Measurements from ENCODE around the gene CHRNA4. TPM values are rescaled to one million over a fixed set of nuclear protein-coding genes. Genes with fewer than 3 reads are reported as not detected.

The CHRNA4 gene
- total and polyA plus RNA-seq, 2 donors = under 0.01 to 0.14 TPM

DNA sequence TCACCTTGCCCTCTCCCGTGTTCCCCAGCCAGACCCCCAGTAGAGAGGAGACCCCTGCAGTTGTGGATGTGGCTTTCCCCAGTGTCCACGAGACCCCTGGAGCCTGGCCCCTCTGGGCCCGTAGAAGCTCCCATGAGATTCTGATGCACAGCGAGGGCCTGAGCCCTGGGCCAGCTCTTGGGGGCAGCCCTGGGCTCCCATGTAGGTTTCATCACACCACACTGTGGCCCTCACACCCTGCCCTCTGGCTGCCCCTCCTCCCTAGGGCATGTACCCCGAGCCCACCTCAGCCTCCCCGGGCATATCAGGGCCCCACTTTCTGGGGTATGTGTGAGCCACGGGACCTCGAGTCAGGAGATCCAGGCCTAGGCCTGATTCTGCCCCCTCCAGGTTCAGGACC, 7.0 kb upstream of the CHRNA4 start:
- Histone ChIP-seq H3K9me3 (ENCODE audit: control insufficient read depth in 2 of 2, insufficient read depth in 1 of 2, low read length in 1 of 2) (no peaks in the 10 kb centered on the region), H3K36me3 (ENCODE audit: control insufficient read depth in 2 of 2, insufficient read depth in 2 of 2, low read length in 1 of 2) (no peaks in the 10 kb centered on the region), H3K4me1 (ENCODE audit: control insufficient read depth in 2 of 2, insufficient read depth in 2 of 2, low read length in 2 of 2) (no peaks in the 10 kb centered on the region), H3K4me3 (ENCODE audit: low read length in 2 of 2) (no peak overlapping the region), H3K27ac (ENCODE audit: low read depth in 1 of 2, low read length in 1 of 2) (no peak overlapping the region), H3K27me3 (ENCODE audit: control insufficient read depth in 2 of 2, insufficient read depth in 1 of 2, low read length in 1 of 2) (peaks cover 0 to 28% of the 10 kb centered on the region in 2 donors)
- WGBS = 91% methylated on average over 8 of the region's 8 CpGs
- DNase-seq (ENCODE audit: low read depth in 6 of 9, low spot score in 9 of 9) = no peak

GRCh38 chr20:63367446-63368055, 6.4 kb upstream of the CHRNA4 start:
- DNase-seq (ENCODE audit: low read depth in 6 of 9, low spot score in 9 of 9) = no peak
- no peaks in the 10 kb centered on the region for H3K4me1 ChIP-seq (ENCODE audit: control insufficient read depth in 2 of 2, insufficient read depth in 2 of 2, low read length in 2 of 2)
- H3K36me3 ChIP-seq (ENCODE audit: control insufficient read depth in 2 of 2, insufficient read depth in 2 of 2, low read length in 1 of 2) = no peaks in the 10 kb centered on the region
- no peaks in the 10 kb centered on the region for H3K9me3 ChIP-seq (ENCODE audit: control insufficient read depth in 2 of 2, insufficient read depth in 1 of 2, low read length in 1 of 2)
- no peak overlapping the region for H3K27ac ChIP-seq (ENCODE audit: low read depth in 1 of 2, low read length in 1 of 2)
- peaks cover 0 to 34% of the 10 kb centered on the region in 2 donors for H3K27me3 ChIP-seq (ENCODE audit: control insufficient read depth in 2 of 2, insufficient read depth in 1 of 2, low read length in 1 of 2)
- H3K4me3 ChIP-seq (ENCODE audit: low read length in 2 of 2) = no peak overlapping the region
- WGBS = 78% methylated on average over 24 of the region's 24 CpGs

- no peak overlapping the region for H3K27ac ChIP-seq (ENCODE audit: low read depth in 1 of 2, low read length in 1 of 2)
- H3K27me3 ChIP-seq (ENCODE audit: control insufficient read depth in 2 of 2, insufficient read depth in 1 of 2, low read length in 1 of 2) = peaks cover 0 to 43% of the 10 kb centered on the region in 2 donors
- 84% methylated on average over 30 of the region's 30 CpGs for WGBS
- H3K4me1 ChIP-seq (ENCODE audit: control insufficient read depth in 2 of 2, insufficient read depth in 2 of 2, low read length in 2 of 2) = no peaks in the 10 kb centered on the region
- H3K9me3 ChIP-seq (ENCODE audit: control insufficient read depth in 2 of 2, insufficient read depth in 1 of 2, low read length in 1 of 2) = no peaks in the 10 kb centered on the region
- no peak overlapping the region for H3K4me3 ChIP-seq (ENCODE audit: low read length in 2 of 2)
- H3K36me3 ChIP-seq (ENCODE audit: control insufficient read depth in 2 of 2, insufficient read depth in 2 of 2, low read length in 1 of 2) = no peaks in the 10 kb centered on the region
- DNase-seq (ENCODE audit: low read depth in 6 of 9, low spot score in 9 of 9) = no peak
Measured at GRCh38 chr20:63366390-63367365, 5.5 kb upstream of the CHRNA4 start.

- no peak overlapping the region for H3K27ac ChIP-seq (ENCODE audit: low read depth in 1 of 2, low read length in 1 of 2)
- 92% methylated on average over 22 of the region's 22 CpGs for WGBS
- H3K27me3 ChIP-seq (ENCODE audit: control insufficient read depth in 2 of 2, insufficient read depth in 1 of 2, low read length in 1 of 2) = peaks cover 2 to 45% of the 10 kb centered on the region in 2 donors
- no peak overlapping the region for H3K4me3 ChIP-seq (ENCODE audit: low read length in 2 of 2)
- H3K36me3 ChIP-seq (ENCODE audit: control insufficient read depth in 2 of 2, insufficient read depth in 2 of 2, low read length in 1 of 2) = no peaks in the 10 kb centered on the region
- DNase-seq (ENCODE audit: low read depth in 6 of 9, low spot score in 9 of 9) = no peak
- no peaks in the 10 kb centered on the region for H3K9me3 ChIP-seq (ENCODE audit: control insufficient read depth in 2 of 2, insufficient read depth in 1 of 2, low read length in 1 of 2)
- no peaks in the 10 kb centered on the region for H3K4me1 ChIP-seq (ENCODE audit: control insufficient read depth in 2 of 2, insufficient read depth in 2 of 2, low read length in 2 of 2)
Measured at GRCh38 chr20:63365601-63366389, 4.6 kb upstream of the CHRNA4 start.

DNA sequence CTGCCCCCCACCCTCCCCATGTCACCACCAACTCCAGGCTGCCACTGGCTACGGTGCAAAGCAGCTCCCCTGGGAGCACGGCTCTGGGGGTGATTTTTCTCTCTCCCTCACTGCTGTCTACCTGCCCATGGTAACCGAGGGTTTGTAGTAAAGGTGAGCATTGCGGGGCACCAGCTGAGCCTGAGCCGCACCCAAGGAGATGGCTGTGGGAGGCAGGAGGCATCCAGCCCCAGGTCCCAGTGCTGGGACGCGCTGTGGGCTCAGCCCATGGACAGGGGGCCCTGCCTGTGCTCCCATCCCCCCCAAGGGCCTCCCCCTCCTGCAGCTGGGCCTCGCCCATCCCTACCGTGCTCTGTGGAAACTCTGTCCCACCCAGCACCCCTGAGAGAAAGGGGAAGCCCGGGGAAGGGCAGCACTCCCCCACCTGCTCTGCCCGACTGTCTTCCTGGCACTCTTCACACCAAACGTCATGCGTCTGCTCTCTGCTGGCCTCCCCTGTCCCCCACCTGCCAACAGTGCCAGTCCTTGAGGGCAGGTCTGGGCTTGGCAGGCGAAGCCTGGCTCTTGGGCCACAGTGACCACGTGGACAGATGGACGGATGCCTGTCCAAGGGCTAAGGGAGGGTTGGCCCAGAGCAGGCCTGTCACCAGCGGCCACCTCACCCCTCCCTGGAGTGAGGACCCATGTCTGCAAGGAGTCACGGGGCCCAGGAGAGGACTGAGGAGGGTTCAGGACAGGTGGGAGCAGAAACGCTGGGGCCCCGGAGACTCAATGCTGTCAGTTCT, 3.8 kb upstream of the CHRNA4 start:
- H3K27me3 ChIP-seq (ENCODE audit: control insufficient read depth in 2 of 2, insufficient read depth in 1 of 2, low read length in 1 of 2) = peaks cover 10 to 49% of the 10 kb centered on the region in 2 donors

DNA sequence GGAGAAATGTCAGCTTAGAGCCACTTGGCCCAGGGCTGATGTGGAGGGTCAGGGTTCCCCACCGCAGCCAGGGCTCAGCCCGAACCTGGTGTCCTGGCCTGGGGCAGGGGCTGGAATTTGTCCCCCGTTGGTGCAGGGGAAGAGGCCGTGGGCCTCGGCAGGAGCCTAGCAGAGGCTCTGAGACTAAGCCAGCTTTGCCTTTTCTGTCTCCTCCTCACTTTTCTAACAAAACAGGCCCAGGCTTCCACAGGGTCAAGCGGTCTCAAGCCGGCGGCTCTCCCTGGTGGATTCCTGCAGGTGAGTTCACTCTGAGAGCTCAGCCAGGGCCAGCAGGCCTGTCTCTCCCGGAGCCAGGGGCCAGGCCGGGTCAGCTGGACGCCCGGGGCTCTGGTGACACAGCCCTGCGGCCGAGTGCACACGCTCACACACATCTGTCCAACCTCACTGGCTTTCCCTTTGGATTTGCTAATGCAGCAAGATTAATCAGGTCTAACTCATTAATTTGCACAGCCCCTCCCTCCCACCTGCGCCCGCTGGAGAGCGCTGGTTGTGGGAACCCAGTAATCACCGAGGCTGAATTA, 2.9 kb upstream of the CHRNA4 start:
- Histone ChIP-seq H3K36me3 (ENCODE audit: control insufficient read depth in 2 of 2, insufficient read depth in 2 of 2, low read length in 1 of 2) (no peaks in the 10 kb centered on the region), H3K27ac (ENCODE audit: low read depth in 1 of 2, low read length in 1 of 2) (no peak overlapping the region), H3K4me3 (ENCODE audit: low read length in 2 of 2) (no peak overlapping the region), H3K27me3 (ENCODE audit: control insufficient read depth in 2 of 2, insufficient read depth in 1 of 2, low read length in 1 of 2) (peaks cover 15 to 59% of the 10 kb centered on the region in 2 donors), H3K4me1 (ENCODE audit: control insufficient read depth in 2 of 2, insufficient read depth in 2 of 2, low read length in 2 of 2) (no peaks in the 10 kb centered on the region), H3K9me3 (ENCODE audit: control insufficient read depth in 2 of 2, insufficient read depth in 1 of 2, low read length in 1 of 2) (no peaks in the 10 kb centered on the region)
- 91% methylated on average over 19 of the region's 19 CpGs for WGBS
- DNase-seq (ENCODE audit: low read depth in 6 of 9, low spot score in 9 of 9) = no peak

More for the DNA sequence above, 3.8 kb upstream of the CHRNA4 start:
- Histone ChIP-seq H3K27ac (ENCODE audit: low read depth in 1 of 2, low read length in 1 of 2) (no peak overlapping the region), H3K36me3 (ENCODE audit: control insufficient read depth in 2 of 2, insufficient read depth in 2 of 2, low read length in 1 of 2) (no peaks in the 10 kb centered on the region), H3K4me3 (ENCODE audit: low read length in 2 of 2) (no peak overlapping the region), H3K4me1 (ENCODE audit: control insufficient read depth in 2 of 2, insufficient read depth in 2 of 2, low read length in 2 of 2) (no peaks in the 10 kb centered on the region), H3K9me3 (ENCODE audit: control insufficient read depth in 2 of 2, insufficient read depth in 1 of 2, low read length in 1 of 2) (no peaks in the 10 kb centered on the region)
- DNase-seq (ENCODE audit: low read depth in 6 of 9, low spot score in 9 of 9) = no peak
- 77% methylated on average over 20 of the region's 20 CpGs for WGBS

DNA sequence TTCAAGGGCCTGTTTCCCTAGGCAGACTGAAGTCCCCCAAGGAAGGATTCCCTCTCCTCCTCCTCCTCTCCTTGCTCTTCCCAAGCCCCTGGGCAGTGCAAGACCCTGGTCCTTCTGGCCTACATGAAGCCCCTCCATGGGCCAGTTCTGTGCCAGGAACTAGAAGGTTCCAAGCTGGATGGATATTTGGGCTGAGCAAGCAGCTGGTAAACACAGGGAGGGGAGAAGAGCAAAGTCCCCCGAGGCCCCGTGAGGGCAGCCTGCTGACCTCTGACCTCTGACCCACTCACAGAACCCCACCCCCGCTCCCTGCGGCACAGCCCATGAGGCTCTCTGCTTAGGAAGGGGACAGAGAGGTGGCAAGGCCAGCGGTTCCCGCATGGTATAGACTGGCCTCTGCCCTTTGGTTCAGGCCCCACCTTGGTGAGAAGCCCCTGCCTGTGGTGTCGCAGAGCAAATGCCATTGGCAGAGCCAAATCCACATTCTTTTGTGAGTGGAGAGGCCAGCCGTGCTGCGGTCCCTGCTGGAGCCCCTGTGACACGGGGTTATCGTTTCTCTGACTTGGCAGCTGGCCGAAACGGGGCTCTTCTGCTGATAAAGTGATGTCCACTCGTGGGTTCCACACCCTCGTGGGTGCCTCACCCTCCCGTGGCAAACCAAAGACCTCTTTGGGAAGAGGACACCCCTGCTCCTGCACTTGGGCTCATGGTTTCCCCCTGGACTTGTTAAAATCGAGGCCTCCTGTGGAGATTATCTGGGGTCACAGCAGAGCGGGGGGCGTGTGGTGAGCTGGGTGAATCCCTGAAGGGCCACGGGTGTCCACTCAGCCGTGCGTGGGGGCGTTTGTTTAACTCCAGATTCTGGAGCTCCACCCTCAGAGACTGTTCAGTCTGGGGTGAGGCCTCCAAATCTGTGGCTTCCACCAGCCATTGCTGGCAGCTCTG, 2.1 kb upstream of the CHRNA4 start:
- WGBS = 84% methylated on average over 23 of the region's 23 CpGs
- H3K9me3 ChIP-seq (ENCODE audit: control insufficient read depth in 2 of 2, insufficient read depth in 1 of 2, low read length in 1 of 2) = no peaks in the 10 kb centered on the region
- no peak overlapping the region for H3K4me3 ChIP-seq (ENCODE audit: low read length in 2 of 2)
- H3K36me3 ChIP-seq (ENCODE audit: control insufficient read depth in 2 of 2, insufficient read depth in 2 of 2, low read length in 1 of 2) = no peaks in the 10 kb centered on the region
- no peak overlapping the region for H3K27ac ChIP-seq (ENCODE audit: low read depth in 1 of 2, low read length in 1 of 2)
- H3K27me3 ChIP-seq (ENCODE audit: control insufficient read depth in 2 of 2, insufficient read depth in 1 of 2, low read length in 1 of 2) = peaks cover 15 to 63% of the 10 kb centered on the region in 2 donors
- no peaks in the 10 kb centered on the region for H3K4me1 ChIP-seq (ENCODE audit: control insufficient read depth in 2 of 2, insufficient read depth in 2 of 2, low read length in 2 of 2)
- no peak for DNase-seq (ENCODE audit: low read depth in 6 of 9, low spot score in 9 of 9)
